H1 (cell line): Measurements from ENCODE around the gene ITGA6. TPM values are rescaled to one million over a fixed set of nuclear protein-coding genes. Genes with fewer than 3 reads are reported as not detected.

Experiments used
- CTCF ChIA-PET: fragments of 300-600 bp; sonication (Branson Sonifier 250); formaldehyde crosslinking; loops from one replicate; lab custom pipeline; 2021; ENCODE audit not compliant: partially characterized antibody; lab: Charles Lee
- POLR2A ChIA-PET: fragments of 300-600 bp; sonication (Branson Sonifier 250); formaldehyde crosslinking; loops from one replicate; lab custom pipeline; 2021; ENCODE audit warnings: inconsistent platforms; ENCODE audit not compliant: partially characterized antibody; lab: Charles Lee
- DNase-seq, 2 experiments: peaks; one replicate each; pipeline versions ENCODE4 v3.0.0 to v3.0.0-alpha.2; 2010 to 2022; ENCODE audit warnings: low spot score in 2 of 2, low read depth in 1 of 2, mixed read lengths in 1 of 2
- FAIRE-seq: peaks from 2 replicates; lab custom pipeline; 2011; peaks lifted over from hg19 to GRCh38; lab: Jason Lieb, UNC
- H2AFZ ChIP-seq: 2 replicates; pipeline ENCODE4 v1.8.1; 2012; ENCODE audit warnings: low read length, inconsistent platforms
- H2AK5ac ChIP-seq: 2 replicates; pipeline ENCODE4 v1.6.1; 2013; ENCODE audit warnings: low read depth, low read length
- H2BK120ac ChIP-seq: replicated peaks from 2 replicates; pipeline ENCODE3; 2013; ENCODE audit warnings: low read depth, low read length, inconsistent platforms
- H2BK12ac ChIP-seq: 2 replicates; pipeline ENCODE4 v1.6.1; 2013; ENCODE audit warnings: low read depth, low read length
- H2BK15ac ChIP-seq: 2 replicates; pipeline ENCODE4 v1.6.1; 2013; ENCODE audit warnings: low read length
- H2BK20ac ChIP-seq: 2 replicates; pipeline ENCODE4 v1.6.1; 2013; ENCODE audit warnings: low read length
- H2BK5ac ChIP-seq: 2 replicates; pipeline ENCODE4 v1.6.1; 2013; ENCODE audit warnings: low read depth, low read length
- H3K14ac ChIP-seq: 2 replicates; pipeline ENCODE4 v1.6.1; 2013; ENCODE audit warnings: inconsistent platforms; ENCODE audit not compliant: insufficient read length
- H3K18ac ChIP-seq: 2 replicates; pipeline ENCODE4 v1.6.1; 2013; ENCODE audit warnings: low read length; ENCODE audit errors: extremely low read depth
- H3K23ac ChIP-seq: 2 replicates; pipeline ENCODE4 v1.6.1; 2013; ENCODE audit warnings: inconsistent platforms; ENCODE audit not compliant: insufficient read length
- H3K23me2 ChIP-seq: 2 replicates; pipeline ENCODE4 v1.6.1; 2013; ENCODE audit warnings: low read depth, low read length
- H3K27ac ChIP-seq: 2 replicates; pipeline ENCODE4 v1.6.1; 2011; ENCODE audit warnings: low read depth, low read length, inconsistent platforms
- H3K27me3 ChIP-seq, 4 experiments: replicated peaks in 1 of 4; 1 replicate in 1 of 4; 2 replicates in 3 of 4; pipeline versions ENCODE4 v1.6.1 to v1.8.1; 2011 to 2013; ENCODE audit warnings: low read length in 3 of 4, mild to moderate bottlenecking in 3 of 4, inconsistent platforms in 2 of 4, mixed read lengths in 2 of 4, moderate library complexity in 1 of 4; ENCODE audit not compliant: control insufficient read depth in 3 of 4, insufficient read depth in 3 of 4; ENCODE audit errors: extremely low read depth in 1 of 4
- H3K36me3 ChIP-seq, 4 experiments: 2 replicates each; pipeline versions ENCODE4 v1.6.1 to v1.8.1; 2011 to 2013; ENCODE audit warnings: mild to moderate bottlenecking in 4 of 4, low read length in 3 of 4, moderate library complexity in 2 of 4, control low read depth in 1 of 4, inconsistent platforms in 1 of 4; ENCODE audit not compliant: insufficient read depth in 4 of 4, control insufficient read depth in 2 of 4
- H3K4ac ChIP-seq: replicated peaks from 2 replicates; pipeline ENCODE3; 2013; ENCODE audit warnings: low read length, low read depth, mixed read lengths, inconsistent platforms; ENCODE audit not compliant: insufficient read length
- H3K4me1 ChIP-seq, 4 experiments: replicated peaks in 1 of 4; 1 replicate in 1 of 4; 2 replicates in 3 of 4; pipeline versions ENCODE4 v1.6.1 to v1.8.1; 2011 to 2013; ENCODE audit warnings: low read length in 3 of 4, inconsistent platforms in 2 of 4, mixed read lengths in 1 of 4; ENCODE audit not compliant: insufficient read depth in 4 of 4, control insufficient read depth in 3 of 4
- H3K4me2 ChIP-seq, 2 experiments: 2 replicates each; pipeline versions ENCODE4 v1.6.1 to v1.8.1; 2011 to 2013; ENCODE audit warnings: low read depth in 2 of 2, low read length in 2 of 2, control low read depth in 1 of 2, inconsistent platforms in 1 of 2, mild to moderate bottlenecking in 1 of 2; ENCODE audit not compliant: insufficient read depth in 1 of 2
- H3K4me3 ChIP-seq, 4 experiments: fragments of 200-600, 300-600 bp in 1 of 4; sonication (generic), shearing (Covaris generic), sonication (Bioruptor Twin) in 1 of 4; 2 replicates each; pipeline versions ENCODE4 v1.5.1 to v1.8.1; 2011 to 2016; ENCODE audit warnings: low read length in 4 of 4, low read depth in 3 of 4, control low read depth in 2 of 4, inconsistent platforms in 2 of 4, mild to moderate bottlenecking in 2 of 4, mixed read lengths in 1 of 4, moderate library complexity in 1 of 4; ENCODE audit not compliant: insufficient read depth in 2 of 4; ENCODE audit errors: extremely low read depth in 1 of 4
- H3K56ac ChIP-seq: replicated peaks from 2 replicates; pipeline ENCODE3; 2013; ENCODE audit warnings: low read depth, mild to moderate bottlenecking, mixed read lengths, low read length, inconsistent platforms; ENCODE audit not compliant: insufficient read length
- H3K79me1 ChIP-seq: 2 replicates; pipeline ENCODE4 v1.6.1; 2013; ENCODE audit warnings: low read depth, low read length, control low read depth
- H3K79me2 ChIP-seq, 2 experiments: 2 replicates each; pipeline versions ENCODE4 v1.6.1 to v1.8.1; 2012 to 2013; ENCODE audit warnings: low read length in 2 of 2, mild to moderate bottlenecking in 2 of 2, inconsistent platforms in 1 of 2; ENCODE audit not compliant: insufficient read depth in 2 of 2, control insufficient read depth in 1 of 2
- H3K9ac ChIP-seq, 4 experiments: replicated peaks in 1 of 4; 1 replicate in 1 of 4; 2 replicates in 3 of 4; pipeline versions ENCODE4 v1.6.1 to v1.8.1; 2011 to 2013; ENCODE audit warnings: low read depth in 3 of 4, low read length in 3 of 4, control low read depth in 2 of 4, mild to moderate bottlenecking in 2 of 4, moderate library complexity in 2 of 4, inconsistent platforms in 1 of 4; ENCODE audit errors: extremely low read depth in 1 of 4
- H3K9me3 ChIP-seq, 2 experiments: 2 replicates each; pipeline versions ENCODE4 v1.6.1 to v1.8.1; 2012 to 2013; ENCODE audit warnings: mild to moderate bottlenecking in 2 of 2, moderate library complexity in 2 of 2, control low read depth in 1 of 2, inconsistent platforms in 1 of 2, low read depth in 1 of 2, low read length in 1 of 2, mixed read lengths in 1 of 2; ENCODE audit not compliant: insufficient read depth in 2 of 2
- H4K20me1 ChIP-seq, 2 experiments: replicated peaks in 1 of 2; 2 replicates each; pipeline versions ENCODE3 to v1.8.1; 2011 to 2013; ENCODE audit warnings: inconsistent platforms in 2 of 2, low read length in 2 of 2, mild to moderate bottlenecking in 1 of 2; ENCODE audit not compliant: insufficient read depth in 2 of 2, control insufficient read depth in 1 of 2
- H4K5ac ChIP-seq: 2 replicates; pipeline ENCODE4 v1.6.1; 2013; ENCODE audit warnings: low read length, low read depth, mixed read lengths, inconsistent platforms; ENCODE audit not compliant: insufficient read length
- H4K8ac ChIP-seq: 2 replicates; pipeline ENCODE4 v1.8.0; 2013; ENCODE audit warnings: mild to moderate bottlenecking, moderate library complexity, low read length, inconsistent platforms; ENCODE audit not compliant: insufficient read depth; ENCODE audit errors: extremely low read depth
- H4K91ac ChIP-seq: replicated peaks from 2 replicates; pipeline ENCODE3; 2013; ENCODE audit warnings: low read length, mixed read lengths, inconsistent platforms; ENCODE audit not compliant: insufficient read length
- BACH1 ChIP-seq: IDR thresholded peaks from 2 replicates; pipeline ENCODE4 v1.6.1; 2012; ENCODE audit warnings: low read length, improper control_type of control experiment
- GTF2F1 ChIP-seq: IDR thresholded peaks from 2 replicates; pipeline ENCODE4 v1.6.1; 2012; ENCODE audit warnings: low read depth, low read length, improper control_type of control experiment, borderline replicate concordance
- NANOG ChIP-seq: IDR thresholded peaks from 2 replicates; pipeline ENCODE4 v1.6.1; 2011; ENCODE audit warnings: low read length, low read depth, mild to moderate bottlenecking, inconsistent platforms; ENCODE audit not compliant: insufficient read depth, poor library complexity, severe bottlenecking
- SIRT6 ChIP-seq: IDR thresholded peaks from one replicate; pipeline ENCODE4 v1.7.1; 2012; ENCODE audit warnings: low read length, inconsistent platforms
- YY1 ChIP-seq: IDR thresholded peaks from 2 replicates; pipeline ENCODE4 v1.6.1; 2011; ENCODE audit warnings: low read depth, mild to moderate bottlenecking, low read length
- WGBS, 2 experiments: shearing (Covaris generic) in 1 of 2; methylation state at CpG; one replicate each; pipeline versions ENCODE4 v1.1.6 to v1.1.7; 2013 to 2015; ENCODE audit warnings: low lambda C conversion rate in 2 of 2, mixed read lengths in 2 of 2, inconsistent platforms in 1 of 2, low coverage in 1 of 2, missing lambda C conversion rate in 1 of 2; ENCODE audit not compliant: insufficient replicate concordance in 2 of 2, insufficient coverage in 1 of 2, insufficient read length in 1 of 2; ENCODE audit errors: extremely low coverage in 1 of 2, missing lambda C conversion rate in 1 of 2; 5-methylcytosine and 5-hydroxymethylcytosine counted together
- polyA plus RNA-seq, 7 experiments: library from polyadenylated mRNA; depleted of rRNA in 3 of 7; stranded (reverse) in 5 of 7; unstranded in 2 of 7; fragments of >200 nt in 5 of 7; fragments of 200-250 nt in 2 of 7; gene quantifications; 1 replicate in 5 of 7; 2 replicates in 1 of 7; 4 replicates in 1 of 7; pipeline versions ENCODE4 v1.2.1 to v1.2.3, GENCODE V29; 2011 to 2013; ENCODE audit warnings: missing spikeins in 2 of 7, mixed read lengths in 2 of 7
- total RNA-seq: library from RNA; stranded (reverse); fragmentation: NEBNext Ultra II Directional; extraction: Animal tissue kit (Norgen Biotek cat#: 25700); gene quantifications from 2 replicates; pipeline ENCODE4 v1.2.1, GENCODE V29; 2021

The ITGA6 gene
- total and polyA plus RNA-seq, 2 of the 8 experiments (the other 6 are each of a cell fraction or from before 2014, with no cell fraction given), result 26.9 to 118 TPM

- Histone ChIP-seq H3K23ac (no peak overlapping the region), H3K27ac (no peak overlapping the region), H3K9ac (no peak overlapping the region), H4K91ac (no peak overlapping the region), H2AFZ (no peak overlapping the region), H3K4me2 (no peak overlapping the region), H3K18ac (no peak overlapping the region), H3K4ac (no peak overlapping the region), H2BK120ac (no peak overlapping the region), H2AK5ac (no peak overlapping the region), H4K20me1 (peaks cover 11 to 17% of the 10 kb centered on the region in 2 experiments), H3K14ac (no peak overlapping the region), H3K9me3 (no peaks in the 10 kb centered on the region), H3K79me2 (peaks cover 41 to 99% of the 10 kb centered on the region in 2 experiments), H2BK12ac (no peak overlapping the region), H3K56ac (no peak overlapping the region), H4K8ac (no peak overlapping the region), H3K27me3 (no peaks in the 10 kb centered on the region), H3K79me1 (peaks cover 21% of the 10 kb centered on the region), H3K4me1 (peaks cover 3 to 52% (median 29%) of the 10 kb centered on the region in 4 experiments), H3K23me2 (no peaks in the 10 kb centered on the region), H2BK20ac (no peak overlapping the region), H2BK5ac (no peak overlapping the region), H3K4me3 (no peak overlapping the region), H4K5ac (no peak overlapping the region), H3K36me3 (0 out of 8 replicates have a peak, but pooled peaks cover 0 to 2% (median 0%) of the 10 kb centered on the region in 4 experiments), H2BK15ac (no peak overlapping the region)
- CTCF ChIA-PET, result interaction anchor here (1.0 to 36.1 kb wide), 7 partner anchors 1 to 268 kb away, joined by 3 to 634 read pairs (median 3); partner anchors contain the start of gene ITGA6
- whole genome bisulfite sequencing, 2 experiments, result 91% methylated on average over 2 of the region's 2 CpGs; no CpG with 5 or more reads in 1 of the 2 experiments
- no peak for DNase-seq
- POLR2A ChIA-PET, result interaction anchor here (1.2 to 2.7 kb wide), 5 partner anchors 8 to 19 kb away, joined by 3 to 13 read pairs (median 6); partner anchors contain the start of gene ITGA6
- FAIRE-seq, result no peak
- TF ChIP-seq SIRT6 (no peak), NANOG (no peak), GTF2F1 (no peak), YY1 (no peak), BACH1 (no peak)
Observed at GRCh38 chr2:172439509-172439860, 12.1 kb downstream of the ITGA6 start.
